Parathyroid adenoma (tissue), 2 donors: ENCODE results near the gene MOB3C.
"Not testable (repeated sequence)": the region's sequence is repeated elsewhere in the genome, so short reads cannot be mapped to it uniquely, and the experiment has no call there.

Experiments used
- H2AFZ ChIP-seq: fragments of 300-600 bp; sonication (generic); one replicate; pipeline ENCODE4 v1.7.0; 2017; ENCODE audit warnings: antibody characterized with exemption, mild to moderate bottlenecking
- H3K27ac ChIP-seq: fragments of 300-600 bp; sonication (generic); one replicate; pipeline ENCODE4 v1.7.0; 2017
- H3K27me3 ChIP-seq: fragments of 300-600 bp; sonication (generic); one replicate; pipeline ENCODE4 v1.7.0; 2017; ENCODE audit warnings: low read length; ENCODE audit not compliant: control insufficient read depth, insufficient read depth
- H3K36me3 ChIP-seq: fragments of 300-600 bp; sonication (generic); one replicate; pipeline ENCODE4 v1.7.0; 2017; ENCODE audit warnings: low read length; ENCODE audit not compliant: control insufficient read depth, insufficient read depth
- H3K4me1 ChIP-seq: fragments of 300-600 bp; sonication (generic); one replicate; pipeline ENCODE4 v1.7.0; 2017; ENCODE audit warnings: control low read depth
- H3K4me2 ChIP-seq: fragments of 300-600 bp; sonication (generic); one replicate; pipeline ENCODE4 v1.7.0; 2017; ENCODE audit warnings: low read length
- H3K4me3 ChIP-seq: fragments of 300-600 bp; sonication (generic); one replicate; pipeline ENCODE4 v1.7.0; 2017; ENCODE audit warnings: low read depth, low read length
- H3K79me2 ChIP-seq: fragments of 300-600 bp; sonication (generic); one replicate; pipeline ENCODE4 v1.7.0; 2017; ENCODE audit warnings: control low read depth
- H3K9ac ChIP-seq: fragments of 300-600 bp; sonication (generic); one replicate; pipeline ENCODE4 v1.7.0; 2017; ENCODE audit warnings: mild to moderate bottlenecking
- H3K9me3 ChIP-seq: fragments of 300-600 bp; sonication (generic); one replicate; pipeline ENCODE4 v1.7.0; 2017; ENCODE audit warnings: low read length; ENCODE audit not compliant: control insufficient read depth
- CTCF ChIP-seq: fragments of 300-600 bp; sonication (generic); IDR thresholded peaks from one replicate; pipeline ENCODE4 v1.7.0; 2017; ENCODE audit warnings: antibody characterized with exemption, mild to moderate bottlenecking
- donor health status: primary hyperparathyroidism.

The MOB3C gene

DNA sequence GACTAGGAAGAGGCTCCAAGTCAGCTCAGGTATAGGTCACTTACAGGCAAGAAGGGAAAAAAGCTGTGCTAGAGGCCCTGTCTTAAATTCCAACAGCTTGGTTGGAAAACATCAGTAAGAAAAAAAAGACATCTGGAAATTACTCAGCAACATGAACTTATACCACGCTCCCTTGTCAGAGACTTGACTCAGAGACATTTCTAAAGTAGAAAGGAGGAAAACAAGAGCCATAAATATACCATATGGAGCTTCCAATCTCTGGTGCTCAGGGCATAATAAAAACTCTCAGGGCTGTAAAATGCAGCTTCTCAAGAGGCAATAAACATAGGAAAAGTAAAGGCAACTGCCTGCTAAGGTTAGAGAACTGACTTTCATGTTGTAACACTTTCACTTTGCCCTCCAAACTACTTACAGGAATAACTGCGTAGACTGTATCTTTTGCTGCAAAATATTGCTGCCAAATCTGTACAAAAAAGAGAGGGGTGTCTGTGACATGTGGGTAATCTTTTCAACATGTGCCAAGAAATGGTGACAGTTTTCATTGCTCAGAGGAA is 36.9 kb upstream of the MOB3C start:
- H3K9ac ChIP-seq, result no peak overlapping the region
- no peak overlapping the region for H3K4me2 ChIP-seq
- H3K27ac ChIP-seq, result no peak overlapping the region
- H3K79me2 ChIP-seq, result no peaks in the 10 kb centered on the region
- TF ChIP-seq CTCF, result no peak
- H3K4me1 ChIP-seq, result no peaks in the 10 kb centered on the region
- no peak overlapping the region for H3K4me3 ChIP-seq
- no peaks in the 10 kb centered on the region for H3K27me3 ChIP-seq
- H3K9me3 ChIP-seq, result no peaks in the 10 kb centered on the region
- no peak overlapping the region for H2AFZ ChIP-seq
- no peaks in the 10 kb centered on the region for H3K36me3 ChIP-seq

DNA sequence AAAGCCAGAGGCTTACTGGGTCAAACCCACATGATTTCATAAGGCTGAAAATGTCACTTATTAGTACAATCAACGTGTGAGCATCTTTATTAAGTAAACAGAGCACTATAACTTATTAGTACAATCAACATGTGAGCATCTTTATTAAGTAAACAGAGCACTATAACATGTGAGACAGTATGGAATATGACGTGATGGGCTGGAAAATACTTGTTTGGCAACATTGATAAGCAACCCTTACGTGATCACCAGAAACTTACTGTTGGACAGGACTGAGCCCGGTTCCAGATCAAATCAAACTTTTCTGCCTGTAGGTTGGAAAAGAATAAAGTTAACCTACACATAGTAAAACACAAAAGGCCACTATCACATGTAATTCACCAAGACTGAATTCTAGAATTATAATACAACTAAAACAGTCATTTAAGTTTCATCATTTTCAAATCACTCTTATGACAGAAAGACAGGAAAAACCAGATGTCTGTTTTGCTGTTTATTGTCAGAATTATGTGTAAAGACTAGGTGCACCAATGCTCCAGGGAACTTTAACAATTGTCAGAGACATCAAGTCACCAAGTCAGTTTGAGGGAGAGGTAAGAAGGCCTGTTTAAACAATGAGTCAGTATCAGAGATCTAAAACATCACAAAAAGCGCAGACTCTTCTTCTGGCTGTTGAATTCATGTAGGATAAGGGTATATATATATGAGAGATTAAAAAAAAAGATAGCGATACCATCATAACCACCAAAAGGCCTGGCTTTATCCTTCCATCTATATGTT is 35.9 kb upstream of the MOB3C start:
- Histone ChIP-seq H3K27me3 (no peaks in the 10 kb centered on the region), H2AFZ (no peak overlapping the region), H3K4me2 (no peak overlapping the region), H3K9me3 (no peaks in the 10 kb centered on the region), H3K36me3 (no peaks in the 10 kb centered on the region), H3K4me1 (no peaks in the 10 kb centered on the region), H3K27ac (no peak overlapping the region), H3K4me3 (no peak overlapping the region), H3K79me2 (no peaks in the 10 kb centered on the region), H3K9ac (no peak overlapping the region)
- TF ChIP-seq CTCF, result no peak

- not testable (repeated sequence) for H3K4me2 ChIP-seq
Observed at GRCh38 chr1:46651152-46651551, 34.5 kb upstream of the MOB3C start.

DNA sequence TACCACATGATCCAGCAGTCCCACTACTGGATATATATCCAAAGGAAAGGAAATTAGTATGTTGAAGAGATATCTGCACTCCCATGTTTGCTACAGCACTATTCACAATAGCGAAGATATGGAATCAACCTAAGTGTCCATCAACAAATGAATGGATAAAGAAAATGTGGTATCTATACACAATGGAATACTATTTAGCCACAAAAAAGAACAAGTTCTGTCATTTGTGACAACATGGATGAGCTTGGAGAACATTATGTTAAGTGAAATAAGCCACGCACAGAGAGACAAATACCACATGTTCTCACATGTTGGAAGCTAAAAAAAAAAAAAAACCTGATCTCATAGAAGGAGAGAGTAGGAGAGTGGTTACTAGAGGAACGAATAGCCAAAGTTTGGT is 33.9 kb upstream of the MOB3C start:
- Histone ChIP-seq H3K4me1 (no peaks in the 10 kb centered on the region), H3K79me2 (no peaks in the 10 kb centered on the region), H3K4me2 (no peak overlapping the region), H2AFZ (no peak overlapping the region), H3K27ac (no peak overlapping the region), H3K9ac (no peak overlapping the region), H3K4me3 (no peak overlapping the region), H3K36me3 (no peaks in the 10 kb centered on the region), H3K27me3 (no peaks in the 10 kb centered on the region), H3K9me3 (no peaks in the 10 kb centered on the region)
- TF ChIP-seq CTCF, result no peak

More at GRCh38 chr1:46651152-46651551, 34.5 kb upstream of the MOB3C start:
- H2AFZ ChIP-seq, H3K36me3 ChIP-seq, H3K79me2 ChIP-seq, H3K9ac ChIP-seq, H3K4me3 ChIP-seq, H3K4me1 ChIP-seq, H3K9me3 ChIP-seq, H3K27me3 ChIP-seq, H3K27ac ChIP-seq: not testable (repeated sequence)

- Histone ChIP-seq H3K27me3 (no peaks in the 10 kb centered on the region), H3K27ac (no peak overlapping the region), H3K4me3 (no peak overlapping the region), H3K9ac (no peak overlapping the region), H3K4me1 (no peaks in the 10 kb centered on the region), H2AFZ (no peak overlapping the region), H3K9me3 (no peaks in the 10 kb centered on the region), H3K79me2 (no peaks in the 10 kb centered on the region), H3K36me3 (no peaks in the 10 kb centered on the region), H3K4me2 (no peak overlapping the region)
- TF ChIP-seq CTCF, result no peak
Observed at GRCh38 chr1:46649764-46650163, 33.2 kb upstream of the MOB3C start.
